OCI-LY3 (cell line): ENCODE data around the gene IL4I1.

Experiments used
- CTCF ChIP-seq: fragments of 200-600, 300-600 bp; sonication (generic); IDR thresholded peaks from 2 replicates; pipeline ENCODE4 v1.5.1; 2014; ENCODE audit warnings: antibody characterized with exemption, low read length, low read depth
- EZH2phosphoT487 ChIP-seq: fragments of 200-600 bp; shearing (Covaris generic); IDR thresholded peaks from 2 replicates; pipeline ENCODE4 v1.6.1; 2018; ENCODE audit warnings: antibody characterized with exemption, mixed run types, low read depth

GRCh38 chr19:49923055-49924003 is 26.6 kb upstream of the IL4I1 start:
- TF ChIP-seq CTCF: no peak
- no peak for TF ChIP-seq EZH2phosphoT487
